Measurements from ENCODE around the gene ATAD2B.
A peak's percentile ranks its signal among the peaks of the same experiment; 100 is the strongest.
"Not testable (repeated sequence)": the region's sequence is repeated elsewhere in the genome, so short reads cannot be mapped to it uniquely, and the experiment has no call there.

ATAD2B gene

DNA sequence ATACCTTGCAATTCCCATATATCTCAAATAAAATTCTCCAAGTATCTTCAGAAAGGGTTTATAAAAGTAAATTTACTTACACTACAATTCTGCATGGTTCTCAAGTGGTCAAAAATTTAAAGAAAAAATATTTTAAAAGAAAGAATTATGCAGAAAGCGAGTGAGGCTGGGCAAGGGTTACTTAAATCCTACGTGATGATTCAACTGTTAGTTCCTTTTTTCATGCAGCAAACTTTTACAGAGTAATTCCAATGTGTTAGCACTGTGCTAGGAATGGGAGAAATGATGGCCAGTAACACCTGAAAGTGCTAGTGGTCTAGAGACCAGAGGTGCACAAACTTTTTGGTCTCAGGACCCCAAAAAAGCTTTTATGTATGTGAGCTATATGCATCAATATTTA, 133.4 kb downstream of the ATAD2B start:
- DNase-seq: no peak

GRCh38 chr2:23791030-23791429, 135.9 kb downstream of the ATAD2B start:
- no peak for DNase-seq

DNA sequence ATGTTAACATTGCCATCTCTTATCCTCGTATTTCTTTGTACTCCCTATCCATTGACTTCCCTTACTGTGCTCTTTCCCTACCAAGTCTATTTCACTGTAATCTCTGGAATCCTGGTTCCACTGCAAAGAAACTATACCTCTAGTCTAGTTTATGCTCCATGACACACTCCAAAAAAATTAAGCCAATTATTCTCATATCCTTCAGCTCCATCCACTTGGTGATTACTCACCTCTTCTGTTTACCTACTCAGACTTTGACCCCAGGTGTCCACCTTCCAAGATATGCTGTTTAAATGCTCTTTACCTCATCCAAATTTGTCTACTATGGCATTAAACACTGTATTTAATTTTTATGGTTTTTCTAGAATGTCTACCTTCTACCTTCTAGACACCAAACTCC, 137.9 kb downstream of the ATAD2B start:
- no peak for DNase-seq

DNA sequence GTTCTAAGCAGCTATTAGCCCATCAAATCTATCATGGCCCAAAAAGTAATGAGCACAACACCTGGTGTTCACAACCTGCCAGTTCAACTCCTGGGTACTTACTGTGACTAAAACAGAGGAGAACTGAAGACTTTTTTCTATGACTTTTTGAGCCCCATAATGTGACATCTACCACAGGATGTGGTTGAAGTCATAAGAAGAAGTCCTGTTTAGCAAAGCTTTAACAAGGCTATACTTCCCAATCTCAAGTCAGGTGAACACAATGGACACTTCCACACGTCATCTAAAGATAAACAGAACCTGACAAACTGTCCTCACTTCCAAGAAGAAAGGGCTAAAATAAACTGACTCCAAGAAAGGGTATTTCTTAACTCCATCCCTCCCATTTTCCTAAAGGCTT, 138.8 kb downstream of the ATAD2B start:
- no peak for DNase-seq

GRCh38 chr2:23784971-23785370, 142.0 kb downstream of the ATAD2B start:
- DNase-seq: no peak

- DNase-seq: no peak
Measured at GRCh38 chr2:23782646-23783045, 144.3 kb downstream of the ATAD2B start.

DNA sequence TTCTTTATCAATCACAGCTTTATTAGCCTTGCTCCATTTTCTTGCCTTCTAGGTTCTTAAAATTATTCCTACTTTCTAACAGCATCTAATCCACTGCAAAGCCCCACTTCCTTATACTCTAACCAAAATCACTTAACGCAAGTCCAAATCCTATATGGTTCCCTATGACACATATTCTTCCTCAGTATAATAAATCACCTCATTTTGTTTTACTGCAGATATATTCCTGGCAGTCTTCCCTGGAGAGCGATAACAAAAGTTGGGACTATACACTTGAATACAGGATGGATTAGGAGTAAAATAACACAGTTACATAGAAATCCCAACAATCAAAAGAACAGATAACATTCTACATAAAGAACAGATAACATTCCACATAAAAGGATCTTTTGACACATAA, 144.8 kb downstream of the ATAD2B start:
- no peak for DNase-seq

DNA sequence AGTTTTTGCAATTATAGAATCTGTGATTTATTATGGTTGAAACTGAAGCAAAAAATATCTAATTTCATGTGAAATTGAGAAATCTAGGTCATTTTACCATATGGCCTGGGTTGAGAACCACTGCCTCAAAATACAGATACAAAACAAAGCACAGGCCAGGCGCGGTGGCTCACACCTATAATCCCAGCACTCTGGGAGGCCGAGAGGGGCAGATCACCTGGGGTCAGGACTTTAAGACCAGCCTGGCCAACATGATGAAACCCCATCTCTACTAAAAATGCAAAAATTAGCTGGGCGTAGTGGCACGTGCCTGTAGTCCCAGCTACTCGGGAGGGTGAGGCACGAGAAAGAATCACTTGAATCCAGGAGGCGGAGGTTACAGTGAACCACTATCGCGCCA, 146.5 kb downstream of the ATAD2B start:
- DNase-seq: not testable (repeated sequence)

GRCh38 chr2:23777826-23778225, 149.1 kb downstream of the ATAD2B start:
- no peak for DNase-seq

DNA sequence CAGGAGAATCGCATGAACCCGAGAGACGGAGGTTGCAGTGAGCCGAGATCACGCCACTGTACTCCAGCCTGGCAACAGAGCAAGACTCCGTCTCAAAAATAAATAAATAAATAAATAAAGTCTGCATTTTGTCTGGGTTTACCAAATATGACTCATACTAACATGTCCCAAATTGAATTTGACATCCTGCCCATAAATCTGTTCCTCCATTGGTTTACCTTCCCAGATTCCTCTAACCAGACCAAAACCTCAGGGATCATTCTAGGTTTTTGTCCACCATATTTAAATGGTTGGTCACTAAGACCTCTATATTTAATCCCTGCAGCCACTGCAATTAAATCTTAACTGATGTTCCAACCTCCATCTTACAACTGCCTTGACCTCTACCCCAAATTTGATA, 150.9 kb downstream of the ATAD2B start:
- no peak for DNase-seq

DNA sequence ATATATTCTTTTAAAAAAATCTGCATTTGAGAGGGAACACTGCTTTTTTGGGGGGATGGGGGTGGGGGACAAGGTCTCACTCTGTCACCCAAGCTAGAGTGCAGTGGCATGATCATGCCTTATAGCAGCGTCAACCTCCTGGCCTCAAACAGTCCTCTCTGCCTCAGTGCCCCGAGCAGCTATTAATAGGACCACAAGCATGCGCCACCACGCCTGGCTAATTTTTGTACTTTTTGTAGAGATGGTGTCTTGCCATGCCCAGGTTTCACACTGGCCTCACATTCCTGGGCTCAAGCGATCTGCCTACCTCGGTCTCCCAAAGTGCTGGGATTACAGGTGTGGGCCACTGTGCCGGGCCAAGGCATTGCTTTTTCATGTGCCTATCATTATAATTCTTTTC, 154.2 kb downstream of the ATAD2B start:
- DNase-seq: no peak

DNA sequence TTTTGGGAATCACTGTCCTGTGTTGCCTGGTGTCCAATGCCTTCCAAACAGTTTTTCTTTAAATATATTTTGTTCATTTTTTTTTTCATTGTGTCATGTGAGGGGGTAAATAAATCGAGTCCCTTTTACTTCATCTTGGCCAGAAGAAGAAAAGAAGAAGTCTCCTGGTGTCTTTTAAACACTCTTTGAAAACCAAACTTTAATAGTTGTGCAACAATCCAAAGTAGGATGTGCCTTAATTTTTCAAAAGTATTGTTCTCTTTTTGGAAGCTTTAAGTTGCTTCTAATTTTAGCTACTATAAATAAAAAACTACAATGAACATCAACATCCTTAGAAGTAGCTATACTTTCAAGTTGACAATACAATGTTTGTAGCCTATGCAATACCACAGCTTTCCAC, 154.9 kb downstream of the ATAD2B start:
- no peak for DNase-seq

GRCh38 chr2:23769364-23769763, 157.6 kb downstream of the ATAD2B start:
- no peak for DNase-seq

- DNase-seq: no peak
Measured at GRCh38 chr2:23767876-23768621, 158.9 kb downstream of the ATAD2B start.

DNA sequence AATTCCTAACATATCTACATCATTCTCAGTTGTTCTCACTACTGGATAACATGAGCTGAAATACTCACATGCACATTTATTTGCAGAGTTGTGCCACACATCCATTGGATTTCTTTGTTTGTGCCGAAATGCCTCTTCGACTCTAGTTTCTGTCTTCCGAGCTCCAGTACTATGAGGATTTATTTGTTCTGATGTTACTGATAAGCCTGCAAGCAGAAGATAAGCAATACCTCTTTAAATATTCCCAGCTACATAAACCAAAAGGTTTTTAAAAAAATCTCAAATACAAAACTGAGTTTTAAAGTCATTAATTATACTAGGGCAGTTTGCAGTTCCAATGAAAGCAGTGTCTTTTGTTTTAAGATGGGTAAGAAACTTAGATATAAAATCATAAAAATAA, 164.8 kb downstream of the ATAD2B start:
- no peak for DNase-seq

DNA sequence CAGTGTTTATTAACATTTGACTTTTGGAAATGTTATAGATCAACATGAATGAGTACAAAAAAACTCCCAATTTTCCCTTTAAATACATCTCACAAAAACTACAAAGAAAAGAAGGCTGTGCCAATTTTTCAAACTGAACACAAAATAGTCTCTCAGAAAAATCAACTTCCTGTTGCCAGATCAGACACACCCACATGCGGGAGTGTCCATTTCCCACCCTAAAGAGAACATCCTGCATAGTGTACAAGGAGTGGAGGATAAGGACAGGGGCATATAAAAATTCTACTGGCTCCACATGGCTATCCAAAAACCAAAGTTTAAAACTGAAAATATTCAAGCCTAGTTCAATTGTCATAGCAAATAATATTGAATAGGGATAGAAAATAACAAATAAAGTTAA, 165.3 kb downstream of the ATAD2B start:
- DNase-seq: no peak

DNA sequence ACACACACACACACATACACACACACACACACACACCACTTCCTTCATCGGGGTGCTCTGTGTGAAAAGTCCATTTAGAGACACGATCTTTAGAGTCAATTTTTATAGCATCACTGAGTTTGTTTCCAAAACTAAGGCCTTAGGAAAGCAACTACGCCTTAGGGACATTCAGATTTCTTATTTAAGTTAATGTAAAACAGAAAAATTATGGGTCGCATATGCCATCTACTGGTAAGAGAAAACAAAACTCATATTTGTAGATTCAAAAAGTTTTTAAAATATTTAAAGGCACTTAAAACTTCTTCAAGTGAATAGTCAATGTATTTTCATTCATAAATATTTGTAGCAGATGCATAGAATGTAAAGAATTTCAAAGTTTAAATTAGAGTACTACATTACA, 166.2 kb downstream of the ATAD2B start:
- DNase-seq: no peak

GRCh38 chr2:23757686-23758433, 169.1 kb downstream of the ATAD2B start:
- peak in 1 of 58 donors; percentile 25 for DNase-seq

DNA sequence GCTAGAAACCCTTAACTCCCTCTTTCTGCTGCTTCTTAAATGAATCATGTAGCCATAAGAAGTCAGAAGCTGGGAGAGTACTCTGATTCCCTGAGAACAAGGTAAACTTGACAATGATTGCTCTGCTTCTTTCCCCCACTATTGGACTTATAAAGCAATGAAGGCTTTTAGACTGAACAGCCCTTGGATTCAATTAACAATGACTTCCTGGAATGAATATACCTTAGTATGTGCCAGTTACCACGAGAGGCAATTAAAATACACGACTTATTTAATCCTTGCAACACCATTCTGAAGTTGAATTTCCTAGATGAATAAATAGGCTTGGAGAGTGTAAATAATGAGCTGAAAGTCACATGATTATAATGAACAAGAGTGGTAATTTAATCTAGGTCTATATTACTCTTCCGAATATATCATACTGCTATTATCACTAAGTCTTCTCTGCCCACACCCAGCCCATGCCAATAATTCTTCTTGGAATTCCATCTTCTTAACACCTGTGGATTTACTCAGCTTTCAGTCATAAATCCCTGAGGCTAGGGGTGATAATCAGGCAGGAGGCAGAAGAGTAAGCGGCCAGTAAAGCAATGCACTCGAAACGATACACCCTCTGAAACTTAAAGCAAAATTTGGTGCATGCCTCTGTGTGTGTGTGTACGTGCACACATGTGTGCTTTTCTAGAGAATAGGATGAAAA, 170.2 kb downstream of the ATAD2B start:
- DNase-seq: no peak

GRCh38 chr2:23754970-23755369, 172.0 kb downstream of the ATAD2B start:
- no peak for DNase-seq

- DNase-seq: no peak
Measured at GRCh38 chr2:23753291-23754010, 173.5 kb downstream of the ATAD2B start.

Measured in anterior cingulate cortex (tissue), 58 donors.